HG03378 (cell line): ENCODE data around the gene GDAP1L1.
"Not testable (repeated sequence)": the region's sequence is repeated elsewhere in the genome, so short reads cannot be mapped to it uniquely, and the experiment has no call there.

ENCODE experiments used
- ATAC-seq: cut with Tn5 transposase; IDR thresholded peaks from one replicate; pipeline ENCODE4 v1.9.1; 2021; ENCODE audit warnings: mild to moderate bottlenecking, moderate library complexity; ENCODE audit not compliant: unreplicated experiment

Gene GDAP1L1

GRCh38 chr20:44299011-44299535 lies 52.0 kb downstream of the GDAP1L1 start:
- not testable (repeated sequence) for ATAC-seq

GRCh38 chr20:44301285-44301684 lies 54.2 kb downstream of the GDAP1L1 start:
- ATAC-seq = no peak

- no peak for ATAC-seq
Observed at GRCh38 chr20:44302026-44302669, 55.0 kb downstream of the GDAP1L1 start.

- no peak for ATAC-seq
Observed at GRCh38 chr20:44302736-44303135, 55.6 kb downstream of the GDAP1L1 start.

- no peak for ATAC-seq
Observed at GRCh38 chr20:44304383-44304782, 57.3 kb downstream of the GDAP1L1 start.

GRCh38 chr20:44306927-44307326 lies 59.8 kb downstream of the GDAP1L1 start:
- no peak for ATAC-seq

- ATAC-seq = no peak
Observed at GRCh38 chr20:44309763-44310663, 62.9 kb downstream of the GDAP1L1 start.

- peak; percentile 80 for ATAC-seq
Observed at GRCh38 chr20:44310664-44311639, 63.8 kb downstream of the GDAP1L1 start, which contains the start of gene FITM2. FITM2 (minus strand) TSS chr20:44311202; CDS start chr20:44311148, 54 bp downstream.

GRCh38 chr20:44314870-44315269 lies 67.8 kb downstream of the GDAP1L1 start:
- ATAC-seq = no peak

GRCh38 chr20:44319839-44320422 lies 72.8 kb downstream of the GDAP1L1 start:
- ATAC-seq = no peak

GRCh38 chr20:44324343-44324742 lies 77.2 kb downstream of the GDAP1L1 start:
- no peak for ATAC-seq

- no peak for ATAC-seq
Observed at GRCh38 chr20:44326391-44327159, 79.5 kb downstream of the GDAP1L1 start.

GRCh38 chr20:44327748-44328147 lies 80.6 kb downstream of the GDAP1L1 start:
- not testable (repeated sequence) for ATAC-seq

- ATAC-seq = no peak
Observed at GRCh38 chr20:44328428-44328827, 81.3 kb downstream of the GDAP1L1 start.
